GM18519 (cell line): ENCODE results near the gene GSTP1.
"Not testable (repeated sequence)": the region's sequence is repeated elsewhere in the genome, so short reads cannot be mapped to it uniquely, and the experiment has no call there.

Source experiments
- ATAC-seq: cut with Tn5 transposase; IDR thresholded peaks from one replicate; pipeline ENCODE4 v1.9.1; 2021; ENCODE audit warnings: mild to moderate bottlenecking, moderate library complexity; ENCODE audit not compliant: unreplicated experiment, low FRiP score

Gene GSTP1

DNA sequence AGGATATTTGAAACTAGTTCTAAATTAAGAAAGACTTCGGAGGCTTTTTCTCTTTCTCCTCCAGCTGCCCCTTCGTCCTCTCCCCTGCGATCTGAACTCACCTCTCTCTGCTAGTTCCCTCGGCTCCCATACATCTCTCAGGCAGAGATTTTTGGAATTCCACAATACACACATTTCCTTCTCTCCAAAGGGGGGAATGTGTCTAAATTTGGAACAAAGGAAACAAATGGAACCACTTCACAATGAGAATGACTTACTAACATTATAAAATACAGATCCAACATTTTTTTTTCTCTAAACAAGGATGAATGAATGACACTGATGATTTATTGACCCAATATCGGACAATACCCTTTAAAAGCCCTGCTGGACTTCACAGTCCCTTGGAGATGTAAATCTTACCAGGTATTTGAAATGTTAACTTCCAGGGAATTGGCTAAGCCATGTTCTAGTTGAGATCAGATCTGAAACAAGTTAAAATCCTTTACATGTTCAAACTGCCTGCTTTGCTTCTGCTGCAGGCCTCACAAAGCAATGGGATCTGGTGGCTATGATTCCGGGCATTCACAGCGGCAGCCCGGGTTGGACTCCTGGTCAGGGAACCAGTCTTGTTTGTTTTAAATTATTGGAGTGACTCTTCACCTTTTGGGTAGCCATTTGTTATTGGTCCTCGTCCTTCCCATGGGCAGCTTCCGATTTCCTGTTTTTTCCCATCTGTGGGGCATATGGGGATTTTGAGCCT is 20.5 kb upstream of the GSTP1 start:
- no peak for ATAC-seq

DNA sequence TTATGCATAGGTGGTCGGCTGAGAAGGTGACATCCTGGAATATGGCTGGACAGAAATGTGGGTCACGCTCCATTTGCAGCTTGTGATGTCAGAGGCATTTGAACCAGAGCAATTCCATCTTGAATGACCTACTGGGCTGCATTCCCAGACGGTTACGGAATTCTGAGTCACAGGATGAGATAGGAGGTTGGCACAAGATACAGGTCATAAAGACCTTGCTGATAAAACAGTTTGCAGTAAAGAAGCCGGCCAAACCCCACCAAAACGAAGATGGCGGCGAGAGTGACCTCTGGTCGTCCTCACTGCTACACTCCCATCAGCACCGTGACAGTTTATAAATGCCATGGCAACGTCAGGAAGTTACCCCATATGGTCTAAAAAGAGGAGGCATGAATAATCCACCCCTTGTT is 19.9 kb upstream of the GSTP1 start:
- ATAC-seq = not testable (repeated sequence)

DNA sequence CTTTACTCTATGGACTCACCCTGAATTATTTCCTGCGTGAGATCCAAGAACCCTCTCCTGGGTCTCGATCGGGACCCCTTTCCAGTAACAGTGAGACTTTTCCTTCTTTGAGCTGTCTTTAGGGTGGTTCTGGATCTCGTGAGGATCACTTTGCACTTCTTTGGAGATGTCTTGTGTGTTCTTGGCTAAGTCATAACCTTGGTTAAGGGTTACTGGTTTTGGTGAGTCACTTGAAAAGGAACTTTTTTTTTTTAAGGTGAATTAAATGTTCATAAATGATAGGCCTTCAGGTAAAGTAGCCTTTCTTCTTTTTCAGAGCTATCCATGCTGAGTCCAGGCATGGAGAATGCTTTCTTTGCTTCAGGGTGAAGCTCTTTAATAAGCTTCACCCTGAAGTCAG is 19.4 kb upstream of the GSTP1 start:
- ATAC-seq = no peak

DNA sequence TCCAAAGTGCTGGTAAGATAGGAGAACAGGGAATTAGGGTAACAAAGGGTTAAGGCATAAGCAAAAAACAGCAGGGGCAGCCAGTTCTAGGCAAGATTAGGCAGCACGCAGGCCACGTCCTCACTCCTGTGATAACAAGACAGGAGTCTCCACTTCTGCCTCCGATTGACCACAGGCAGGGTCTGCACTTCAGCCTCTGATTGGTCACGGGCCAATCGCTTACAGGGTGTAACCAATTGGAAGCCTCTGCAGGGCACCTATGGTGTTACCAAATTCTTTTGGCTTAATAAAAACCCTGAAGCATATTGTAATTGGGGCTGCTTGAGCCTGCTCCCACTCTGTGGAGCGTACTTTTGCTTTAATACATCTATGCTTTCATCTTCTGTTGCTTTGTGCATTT is 12.2 kb upstream of the GSTP1 start:
- ATAC-seq = no peak

DNA sequence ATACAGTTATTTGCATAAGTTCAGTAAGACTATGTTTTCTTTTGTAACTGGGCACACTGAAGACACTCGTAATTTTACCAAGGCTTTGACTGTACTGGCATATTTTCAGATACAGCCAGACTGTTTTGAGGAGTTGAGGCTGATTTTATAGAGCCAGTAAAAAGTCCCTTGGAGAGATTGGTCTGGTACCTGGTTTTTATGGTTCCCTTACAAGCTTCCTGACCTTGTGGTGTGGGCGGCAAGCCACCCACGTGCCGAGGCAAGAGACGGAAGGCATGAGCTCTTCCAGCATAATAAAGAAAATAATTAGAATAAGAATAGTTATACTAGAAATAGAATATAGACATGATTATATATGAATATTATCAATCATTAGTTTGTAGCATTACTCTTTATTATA is 11.3 kb upstream of the GSTP1 start:
- no peak for ATAC-seq

DNA sequence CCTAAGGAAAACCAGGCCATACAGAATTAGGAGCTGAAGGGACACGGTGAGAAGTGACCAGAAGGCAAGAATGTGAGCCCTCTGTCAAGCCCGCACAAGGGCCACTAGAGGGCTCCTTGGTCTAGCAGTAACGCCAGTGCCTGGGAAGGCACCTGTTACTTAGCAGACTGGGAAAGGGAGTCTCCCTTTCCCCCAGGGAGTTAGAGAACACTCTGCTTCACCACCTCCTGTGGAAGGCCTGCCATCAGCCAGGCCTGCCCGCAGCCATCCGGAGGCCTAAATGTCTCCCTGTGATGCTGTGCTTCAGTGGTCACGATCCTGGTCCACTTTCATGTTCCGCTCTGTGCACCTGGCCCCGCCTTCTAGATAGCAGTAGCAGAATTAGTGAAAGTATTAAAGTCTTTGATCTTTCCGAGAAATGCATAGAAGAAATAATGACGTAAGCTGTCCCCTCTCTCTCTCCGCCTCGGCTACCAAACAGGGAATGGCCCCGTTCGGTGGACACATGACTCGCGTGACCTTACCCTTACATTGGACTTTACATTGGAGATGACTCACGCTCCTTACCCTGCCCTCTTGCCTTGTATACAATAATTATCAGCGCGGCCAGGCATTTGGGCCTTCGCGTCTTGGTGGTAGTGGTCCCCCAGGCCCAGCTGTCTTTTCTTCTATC is 10.7 kb upstream of the GSTP1 start:
- no peak for ATAC-seq

DNA sequence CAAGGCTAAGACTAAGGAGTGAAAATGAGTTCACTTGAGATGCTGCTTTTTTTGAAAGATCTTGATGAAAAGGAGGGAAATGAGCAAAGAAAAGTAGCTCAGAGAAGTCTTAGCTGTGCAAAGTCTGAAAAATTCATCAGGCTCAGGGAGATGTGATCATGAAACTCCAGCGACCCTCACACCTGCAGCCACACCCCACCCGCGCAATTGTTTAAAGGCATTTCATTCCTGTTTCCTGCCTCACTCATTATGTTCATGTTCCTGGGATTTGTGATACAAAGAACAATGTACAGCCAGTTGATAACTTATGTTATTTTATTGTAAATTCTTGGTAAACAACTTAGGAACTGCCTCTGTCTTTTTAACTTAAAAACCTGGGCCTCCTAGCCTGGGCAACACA is 8.7 kb upstream of the GSTP1 start:
- no peak for ATAC-seq

DNA sequence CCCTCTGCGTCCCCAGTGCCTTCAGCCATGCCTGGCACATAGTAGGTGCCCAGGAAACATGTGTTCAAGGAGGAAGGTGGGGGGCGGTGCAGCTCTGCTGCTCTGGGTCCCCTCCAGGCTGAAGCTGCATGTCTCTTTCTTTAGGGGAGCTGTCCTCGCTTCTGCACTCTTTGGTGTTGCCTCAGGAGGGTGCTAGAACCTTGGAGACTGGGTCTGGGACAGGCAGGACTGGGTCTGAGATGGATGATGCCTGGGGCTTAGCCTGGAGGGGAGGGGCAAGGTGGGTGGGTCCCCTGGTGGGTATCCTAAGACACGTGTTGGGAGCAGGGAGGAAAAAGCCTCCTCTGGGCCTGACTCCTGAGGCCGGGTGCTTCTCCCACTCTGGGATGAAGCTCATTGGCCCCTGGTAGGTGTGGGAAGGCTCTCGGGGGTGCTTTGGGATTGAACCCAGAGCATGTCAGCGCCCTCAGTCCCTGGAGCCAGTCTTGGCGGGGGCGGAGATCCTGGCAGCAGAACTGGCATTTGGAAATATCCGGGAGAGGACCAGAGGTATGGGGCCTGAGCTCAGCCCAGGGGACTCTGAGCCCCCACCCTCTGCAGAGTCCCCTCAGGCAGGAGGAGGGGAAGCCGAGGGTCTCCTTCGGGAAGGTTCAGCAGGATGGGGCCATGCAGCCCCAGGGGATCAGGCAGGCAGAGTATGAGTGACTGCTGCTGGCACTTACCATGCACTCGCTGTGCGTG is 6.7 kb upstream of the GSTP1 start:
- no peak for ATAC-seq

DNA sequence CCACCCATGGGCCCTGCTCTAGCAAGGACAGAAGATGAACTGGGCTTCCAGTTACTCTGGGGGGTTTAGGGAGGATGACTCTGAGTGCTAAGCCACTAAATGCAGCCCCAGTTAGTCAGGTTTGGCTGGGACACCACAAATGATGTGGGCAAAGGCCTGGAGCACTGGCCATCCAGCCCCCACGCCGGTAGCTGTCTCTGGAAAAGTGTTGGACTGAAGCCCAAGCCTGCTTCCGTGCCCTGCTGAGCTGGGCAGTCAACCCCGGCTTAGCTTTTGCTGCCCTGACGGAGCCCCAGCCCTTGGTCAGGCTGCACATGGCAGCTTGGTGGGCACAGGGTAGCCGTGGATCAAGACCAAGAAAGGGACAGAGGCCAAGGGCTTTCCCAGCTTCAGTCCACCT is 5.7 kb upstream of the GSTP1 start:
- ATAC-seq = no peak

DNA sequence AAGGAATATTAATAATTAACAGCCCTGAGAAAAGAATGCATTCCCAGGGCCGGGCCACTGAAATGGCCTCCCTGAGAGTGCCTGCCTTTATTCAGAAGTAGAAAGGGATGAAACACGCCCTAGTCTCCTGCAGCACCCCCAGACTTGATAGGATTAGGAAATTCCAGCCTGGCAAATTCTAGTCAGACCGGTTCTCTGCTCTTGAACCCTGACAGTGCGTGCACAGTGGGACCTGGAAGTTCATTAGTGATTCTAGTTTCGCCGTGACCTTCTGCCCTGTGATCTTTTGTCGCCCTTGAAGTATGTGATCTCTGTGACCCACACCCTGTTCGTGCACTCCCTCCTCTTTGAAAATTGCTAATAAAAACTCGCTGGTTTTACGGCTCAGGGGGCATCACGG is 2.1 kb upstream of the GSTP1 start:
- ATAC-seq = no peak

DNA sequence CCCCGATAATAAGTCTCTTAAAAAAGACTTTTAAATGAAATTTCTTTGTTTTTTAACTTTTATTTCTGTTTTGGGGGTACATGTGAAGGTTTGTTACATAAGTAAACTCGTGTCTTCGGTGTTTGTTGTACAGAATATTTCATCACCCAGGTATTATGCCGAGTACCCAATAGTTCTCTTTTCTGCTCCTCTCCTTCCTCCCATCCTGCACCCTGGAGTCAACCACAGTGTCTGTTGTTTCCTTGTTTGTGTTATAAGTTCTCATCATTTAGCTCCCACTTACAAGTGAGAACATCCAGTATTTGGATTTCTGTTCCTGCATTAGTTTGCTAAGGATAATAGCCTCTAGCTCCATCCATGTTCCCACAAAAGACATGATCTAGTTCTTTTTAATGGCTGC is 1.6 kb upstream of the GSTP1 start:
- no peak for ATAC-seq

DNA sequence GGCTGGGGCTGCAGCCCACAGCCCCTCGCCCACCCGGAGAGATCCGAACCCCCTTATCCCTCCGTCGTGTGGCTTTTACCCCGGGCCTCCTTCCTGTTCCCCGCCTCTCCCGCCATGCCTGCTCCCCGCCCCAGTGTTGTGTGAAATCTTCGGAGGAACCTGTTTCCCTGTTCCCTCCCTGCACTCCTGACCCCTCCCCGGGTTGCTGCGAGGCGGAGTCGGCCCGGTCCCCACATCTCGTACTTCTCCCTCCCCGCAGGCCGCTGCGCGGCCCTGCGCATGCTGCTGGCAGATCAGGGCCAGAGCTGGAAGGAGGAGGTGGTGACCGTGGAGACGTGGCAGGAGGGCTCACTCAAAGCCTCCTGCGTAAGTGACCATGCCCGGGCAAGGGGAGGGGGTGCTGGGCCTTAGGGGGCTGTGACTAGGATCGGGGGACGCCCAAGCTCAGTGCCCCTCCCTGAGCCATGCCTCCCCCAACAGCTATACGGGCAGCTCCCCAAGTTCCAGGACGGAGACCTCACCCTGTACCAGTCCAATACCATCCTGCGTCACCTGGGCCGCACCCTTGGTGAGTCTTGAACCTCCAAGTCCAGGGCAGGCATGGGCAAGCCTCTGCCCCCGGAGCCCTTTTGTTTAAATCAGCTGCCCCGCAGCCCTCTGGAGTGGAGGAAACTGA is 731 bp downstream of the GSTP1 start:
- no peak for ATAC-seq

DNA sequence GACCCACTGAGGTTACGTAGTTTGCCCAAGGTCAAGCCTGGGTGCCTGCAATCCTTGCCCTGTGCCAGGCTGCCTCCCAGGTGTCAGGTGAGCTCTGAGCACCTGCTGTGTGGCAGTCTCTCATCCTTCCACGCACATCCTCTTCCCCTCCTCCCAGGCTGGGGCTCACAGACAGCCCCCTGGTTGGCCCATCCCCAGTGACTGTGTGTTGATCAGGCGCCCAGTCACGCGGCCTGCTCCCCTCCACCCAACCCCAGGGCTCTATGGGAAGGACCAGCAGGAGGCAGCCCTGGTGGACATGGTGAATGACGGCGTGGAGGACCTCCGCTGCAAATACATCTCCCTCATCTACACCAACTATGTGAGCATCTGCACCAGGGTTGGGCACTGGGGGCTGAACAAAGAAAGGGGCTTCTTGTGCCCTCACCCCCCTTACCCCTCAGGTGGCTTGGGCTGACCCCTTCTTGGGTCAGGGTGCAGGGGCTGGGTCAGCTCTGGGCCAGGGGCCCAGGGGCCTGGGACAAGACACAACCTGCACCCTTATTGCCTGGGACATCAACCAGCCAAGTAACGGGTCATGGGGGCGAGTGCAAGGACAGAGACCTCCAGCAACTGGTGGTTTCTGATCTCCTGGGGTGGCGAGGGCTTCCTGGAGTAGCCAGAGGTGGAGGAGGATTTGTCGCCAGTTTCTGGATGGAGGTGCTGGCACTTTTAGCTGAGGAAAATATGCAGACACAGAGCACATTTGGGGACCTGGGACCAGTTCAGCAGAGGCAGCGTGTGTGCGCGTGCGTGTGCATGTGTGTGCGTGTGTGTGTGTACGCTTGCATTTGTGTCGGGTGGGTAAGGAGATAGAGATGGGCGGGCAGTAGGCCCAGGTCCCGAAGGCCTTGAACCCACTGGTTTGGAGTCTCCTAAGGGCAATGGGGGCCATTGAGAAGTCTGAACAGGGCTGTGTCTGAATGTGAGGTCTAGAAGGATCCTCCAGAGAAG is 1.6 kb downstream of the GSTP1 start:
- ATAC-seq = no peak

DNA sequence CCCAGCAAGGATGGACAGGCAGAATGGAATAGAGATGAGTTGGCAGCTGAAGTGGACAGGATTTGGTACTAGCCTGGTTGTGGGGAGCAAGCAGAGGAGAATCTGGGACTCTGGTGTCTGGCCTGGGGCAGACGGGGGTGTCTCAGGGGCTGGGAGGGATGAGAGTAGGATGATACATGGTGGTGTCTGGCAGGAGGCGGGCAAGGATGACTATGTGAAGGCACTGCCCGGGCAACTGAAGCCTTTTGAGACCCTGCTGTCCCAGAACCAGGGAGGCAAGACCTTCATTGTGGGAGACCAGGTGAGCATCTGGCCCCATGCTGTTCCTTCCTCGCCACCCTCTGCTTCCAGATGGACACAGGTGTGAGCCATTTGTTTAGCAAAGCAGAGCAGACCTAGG is 2.3 kb downstream of the GSTP1 start:
- no peak for ATAC-seq

DNA sequence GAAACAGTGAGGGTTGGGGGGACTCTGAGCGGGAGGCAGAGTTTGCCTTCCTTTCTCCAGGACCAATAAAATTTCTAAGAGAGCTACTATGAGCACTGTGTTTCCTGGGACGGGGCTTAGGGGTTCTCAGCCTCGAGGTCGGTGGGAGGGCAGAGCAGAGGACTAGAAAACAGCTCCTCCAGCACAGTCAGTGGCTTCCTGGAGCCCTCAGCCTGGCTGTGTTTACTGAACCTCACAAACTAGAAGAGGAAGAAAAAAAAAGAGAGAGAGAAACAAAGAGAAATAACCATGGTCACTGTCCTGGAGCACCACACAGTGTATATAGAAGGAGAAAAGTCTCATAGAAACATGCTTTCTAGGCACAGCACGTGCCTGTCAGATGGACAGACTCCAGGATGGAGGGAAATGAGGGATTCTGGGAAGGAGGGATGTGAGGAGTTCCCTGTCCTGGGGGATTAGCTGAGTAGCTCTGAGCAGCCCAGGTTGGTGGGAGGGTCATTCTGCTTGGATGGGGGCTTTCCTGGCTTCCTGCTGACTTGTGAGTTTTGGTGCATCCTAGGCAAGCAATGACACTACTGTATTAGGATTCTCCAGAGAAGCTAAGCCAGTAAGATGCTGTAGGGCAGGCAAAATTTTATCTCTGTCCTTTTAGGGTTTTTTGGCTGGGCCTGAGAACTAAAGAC is 3.1 kb downstream of the GSTP1 start:
- ATAC-seq = no peak

DNA sequence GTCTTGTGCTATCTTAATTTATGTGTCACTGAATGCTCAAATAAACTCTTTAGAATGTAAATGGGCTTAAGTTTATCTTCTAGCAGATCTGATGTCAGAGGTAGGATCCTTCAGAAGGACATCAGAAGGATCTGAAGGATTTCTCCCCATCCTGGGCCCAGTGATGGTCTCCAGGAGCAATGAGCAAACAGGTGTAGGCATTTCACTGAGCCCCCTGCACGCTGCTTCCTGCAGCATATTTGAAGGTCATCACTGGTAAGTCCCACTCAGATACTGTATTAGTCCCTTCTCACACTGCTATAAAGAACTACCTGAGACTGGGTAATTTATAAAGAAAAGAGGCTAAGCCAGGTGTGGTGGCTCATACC is 4.5 kb downstream of the GSTP1 start:
- no peak for ATAC-seq

DNA sequence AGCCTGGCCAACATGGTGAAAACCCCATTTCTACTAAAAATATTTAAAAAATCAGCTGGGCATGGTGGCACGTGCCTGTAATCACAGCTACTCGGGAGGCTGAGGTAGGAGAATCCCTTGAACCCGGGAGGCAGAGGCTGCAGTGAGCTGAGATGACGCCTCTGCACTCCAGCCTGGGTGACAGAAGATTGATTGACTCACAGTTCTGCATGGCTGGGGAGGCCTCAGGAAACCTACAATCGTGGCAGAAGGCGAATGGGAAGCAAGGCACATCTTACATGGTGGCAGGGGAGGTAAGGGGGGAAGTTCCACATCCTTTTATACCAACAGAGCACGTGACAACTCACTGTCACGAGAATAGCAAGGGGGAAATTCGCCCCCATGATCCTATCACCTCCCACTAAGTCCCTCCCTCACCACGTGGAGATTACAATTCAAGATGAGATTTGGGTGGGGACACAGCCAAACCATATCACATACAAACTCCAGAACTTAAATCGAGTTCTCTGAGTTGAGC is 5.3 kb downstream of the GSTP1 start:
- not testable (repeated sequence) for ATAC-seq

DNA sequence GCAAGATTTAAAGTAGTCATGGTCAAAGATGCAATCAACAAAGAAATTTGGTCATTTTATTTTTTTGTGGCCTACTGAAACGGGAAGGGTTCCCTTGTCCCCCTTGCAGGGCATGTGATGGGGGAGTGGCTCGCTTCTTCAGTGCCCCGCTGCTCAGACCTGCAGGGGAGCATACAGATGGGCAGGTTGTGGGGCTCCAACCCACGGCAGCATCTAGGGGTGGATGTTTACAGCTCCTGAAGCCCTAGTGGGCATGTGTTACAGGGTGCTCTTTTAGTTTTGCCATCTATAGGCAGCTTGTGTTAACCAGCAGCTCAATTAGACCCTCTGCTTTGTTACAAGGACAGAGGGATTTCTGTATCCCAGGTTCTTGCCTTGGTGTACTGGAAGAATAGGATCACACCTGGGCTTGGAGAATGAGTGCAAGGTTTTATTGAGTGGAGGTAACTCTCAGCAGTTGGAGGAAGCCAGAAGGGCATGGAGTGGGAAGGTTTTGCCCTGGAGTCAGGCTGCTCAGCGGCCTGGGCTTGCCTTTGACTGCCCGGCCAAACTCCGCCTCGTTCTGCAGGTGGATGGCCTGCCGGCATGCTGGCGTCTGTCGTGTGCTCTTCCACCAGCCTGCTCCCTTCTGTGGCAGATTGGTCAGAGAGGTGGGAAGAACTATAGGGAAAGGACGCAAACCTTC is 9.4 kb downstream of the GSTP1 start:
- ATAC-seq = no peak

DNA sequence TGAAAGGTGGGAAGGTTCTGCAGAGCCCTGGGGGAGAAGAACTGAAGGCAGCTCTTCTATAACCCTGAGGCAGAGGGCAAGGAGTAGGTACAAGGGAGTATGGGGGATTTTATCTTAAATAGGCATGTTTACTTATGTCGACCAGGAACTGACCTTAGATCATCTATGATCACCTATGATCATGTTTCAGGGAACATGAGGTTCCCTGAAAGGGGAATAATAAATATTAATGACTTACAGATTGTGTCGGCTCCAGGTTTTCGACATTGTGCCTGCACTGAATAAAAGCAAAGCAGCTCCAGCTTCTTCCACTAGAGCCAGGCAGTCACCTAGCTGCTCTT is 9.9 kb downstream of the GSTP1 start:
- no peak for ATAC-seq
